ENCODE measurements around the gene MAIP1.

Gene MAIP1

DNA sequence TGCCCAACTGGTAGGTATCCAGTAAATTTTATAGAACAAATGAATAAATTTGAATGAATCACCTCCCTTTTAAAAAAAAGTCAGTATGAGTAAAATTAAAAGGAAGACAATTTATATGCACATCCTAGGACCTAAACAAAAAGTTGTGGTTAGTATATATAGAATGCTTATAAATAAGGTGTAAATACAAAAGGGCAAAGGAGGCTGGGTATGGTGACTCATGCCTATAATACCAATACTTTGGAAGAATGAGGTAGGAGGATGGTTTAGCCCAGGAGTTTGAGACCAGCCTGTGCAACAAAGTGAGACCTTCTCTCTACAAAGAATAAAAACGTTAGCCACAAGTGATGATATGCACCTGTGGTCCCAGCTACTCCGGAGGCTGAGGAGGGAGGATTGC, 31.5 kb upstream of the MAIP1 start:
- Histone ChIP-seq H3K4me3 (ENCODE audit: low read depth, low read length) (no peak overlapping the region), H3K36me3 (ENCODE audit: insufficient read depth, low read length) (peaks cover 18% of the 10 kb centered on the region), H3K79me2 (ENCODE audit: control insufficient read depth, insufficient read depth, low read length, unreplicated experiment) (peaks cover 61% of the 10 kb centered on the region), H3K4me1 (ENCODE audit: control insufficient read depth, insufficient read depth, low read length, unreplicated experiment) (peaks cover 15% of the 10 kb centered on the region), H2AFZ (ENCODE audit: low read length, unreplicated experiment) (no peak overlapping the region), H3K27me3 (ENCODE audit: insufficient read depth, low read length) (no peaks in the 10 kb centered on the region), H3K27ac (ENCODE audit: low read depth, low read length) (no peak overlapping the region)

DNA sequence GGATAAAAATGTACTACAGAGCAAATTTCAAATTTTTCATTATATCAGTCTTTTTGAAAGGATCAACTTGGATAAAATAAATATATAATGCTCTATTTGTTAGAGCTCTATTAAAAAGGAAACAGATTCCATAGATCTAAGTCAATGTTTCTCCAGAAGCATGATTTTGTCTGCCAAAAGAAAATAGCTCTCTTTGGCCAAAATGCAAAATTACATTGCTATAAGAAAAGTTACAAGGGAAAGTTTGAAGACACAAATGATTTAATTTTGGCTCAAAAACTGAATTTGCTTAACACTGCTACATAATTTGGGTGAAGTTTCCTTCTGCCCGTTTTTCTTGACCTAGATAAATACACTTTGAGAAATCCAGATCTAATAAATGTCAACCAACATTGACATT, 28.6 kb upstream of the MAIP1 start:
- Histone ChIP-seq H3K79me2 (ENCODE audit: control insufficient read depth, insufficient read depth, low read length, unreplicated experiment) (peaks cover 42% of the 10 kb centered on the region), H3K27me3 (ENCODE audit: insufficient read depth, low read length) (no peaks in the 10 kb centered on the region), H3K4me1 (ENCODE audit: control insufficient read depth, insufficient read depth, low read length, unreplicated experiment) (peaks cover 15% of the 10 kb centered on the region), H2AFZ (ENCODE audit: low read length, unreplicated experiment) (no peak overlapping the region), H3K36me3 (ENCODE audit: insufficient read depth, low read length) (peaks cover 19% of the 10 kb centered on the region), H3K4me3 (ENCODE audit: low read depth, low read length) (no peak overlapping the region), H3K27ac (ENCODE audit: low read depth, low read length) (no peak overlapping the region)

DNA sequence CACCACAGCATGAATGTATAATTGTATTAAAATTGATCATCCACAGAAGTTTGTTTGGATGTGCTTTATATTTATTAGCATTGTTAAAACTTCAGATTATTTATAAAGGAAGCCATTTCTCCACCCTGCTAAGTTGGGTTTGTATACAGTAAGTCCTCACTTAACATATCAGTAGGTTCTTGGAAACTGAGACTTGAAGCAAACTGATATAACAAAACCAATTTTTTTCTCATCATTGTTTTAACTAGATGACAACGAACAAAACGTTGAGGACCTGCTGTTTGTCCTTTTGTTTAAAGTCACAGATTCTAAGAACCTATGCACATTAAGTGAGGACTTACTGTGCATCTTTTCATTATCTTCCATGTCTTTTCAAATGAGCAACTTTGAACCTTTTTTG, 27.2 kb upstream of the MAIP1 start:
- Histone ChIP-seq H3K36me3 (ENCODE audit: insufficient read depth, low read length) (peaks cover 31% of the 10 kb centered on the region), H3K4me3 (ENCODE audit: low read depth, low read length) (no peak overlapping the region), H2AFZ (ENCODE audit: low read length, unreplicated experiment) (no peak overlapping the region), H3K27me3 (ENCODE audit: insufficient read depth, low read length) (no peaks in the 10 kb centered on the region), H3K4me1 (ENCODE audit: control insufficient read depth, insufficient read depth, low read length, unreplicated experiment) (peaks cover 16% of the 10 kb centered on the region), H3K79me2 (ENCODE audit: control insufficient read depth, insufficient read depth, low read length, unreplicated experiment) (peaks cover 32% of the 10 kb centered on the region), H3K27ac (ENCODE audit: low read depth, low read length) (no peak overlapping the region)

DNA sequence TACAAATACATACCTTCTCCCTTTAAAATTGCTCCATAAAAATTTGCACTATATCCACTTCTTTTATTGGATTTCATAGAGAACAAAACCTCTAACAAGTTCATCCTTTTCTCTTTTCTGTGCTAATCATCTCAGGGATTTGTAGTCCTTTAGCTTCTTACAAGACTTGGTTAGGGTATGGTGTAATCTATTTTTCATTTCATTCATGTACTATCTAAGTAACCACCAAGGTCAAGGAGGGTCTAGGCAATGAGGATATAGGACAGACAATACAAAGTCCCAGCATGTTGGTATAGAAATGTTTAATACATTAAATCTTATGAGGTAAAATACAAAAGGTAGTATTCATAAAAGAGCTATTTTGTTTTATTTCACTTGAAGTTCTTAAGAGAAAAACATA, 26.8 kb upstream of the MAIP1 start:
- peaks cover 20% of the 10 kb centered on the region for H3K4me1 ChIP-seq (ENCODE audit: control insufficient read depth, insufficient read depth, low read length, unreplicated experiment)
- H3K4me3 ChIP-seq (ENCODE audit: low read depth, low read length), result no peak overlapping the region
- H3K79me2 ChIP-seq (ENCODE audit: control insufficient read depth, insufficient read depth, low read length, unreplicated experiment), result peaks cover 28% of the 10 kb centered on the region
- H3K27me3 ChIP-seq (ENCODE audit: insufficient read depth, low read length), result no peaks in the 10 kb centered on the region
- peaks cover 34% of the 10 kb centered on the region for H3K36me3 ChIP-seq (ENCODE audit: insufficient read depth, low read length)
- no peak overlapping the region for H3K27ac ChIP-seq (ENCODE audit: low read depth, low read length)
- H2AFZ ChIP-seq (ENCODE audit: low read length, unreplicated experiment), result no peak overlapping the region

DNA sequence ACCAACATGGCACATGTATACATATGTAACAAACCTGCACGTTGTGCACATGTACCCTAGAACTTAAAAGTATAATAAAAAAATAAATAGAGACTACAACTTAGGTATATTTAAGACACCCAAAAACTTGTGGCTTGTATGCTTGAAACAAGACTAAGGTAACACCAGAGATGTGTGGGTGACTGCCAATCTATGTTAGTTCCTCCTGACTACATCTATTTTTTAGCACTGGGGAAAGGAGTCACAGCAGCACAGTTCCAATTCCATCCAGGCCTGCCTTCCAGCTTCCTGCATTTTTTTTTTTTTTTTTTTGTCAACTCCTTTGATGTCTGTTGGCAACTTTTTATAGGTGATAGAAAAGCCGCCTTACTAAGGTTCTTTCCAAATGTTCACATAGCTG, 26.1 kb upstream of the MAIP1 start:
- Histone ChIP-seq H3K79me2 (ENCODE audit: control insufficient read depth, insufficient read depth, low read length, unreplicated experiment) (peaks cover 22% of the 10 kb centered on the region), H3K27me3 (ENCODE audit: insufficient read depth, low read length) (no peaks in the 10 kb centered on the region), H3K4me1 (ENCODE audit: control insufficient read depth, insufficient read depth, low read length, unreplicated experiment) (peaks cover 27% of the 10 kb centered on the region), H2AFZ (ENCODE audit: low read length, unreplicated experiment) (no peak overlapping the region), H3K36me3 (ENCODE audit: insufficient read depth, low read length) (peaks cover 34% of the 10 kb centered on the region), H3K27ac (ENCODE audit: low read depth, low read length) (no peak overlapping the region), H3K4me3 (ENCODE audit: low read depth, low read length) (no peak overlapping the region)

DNA sequence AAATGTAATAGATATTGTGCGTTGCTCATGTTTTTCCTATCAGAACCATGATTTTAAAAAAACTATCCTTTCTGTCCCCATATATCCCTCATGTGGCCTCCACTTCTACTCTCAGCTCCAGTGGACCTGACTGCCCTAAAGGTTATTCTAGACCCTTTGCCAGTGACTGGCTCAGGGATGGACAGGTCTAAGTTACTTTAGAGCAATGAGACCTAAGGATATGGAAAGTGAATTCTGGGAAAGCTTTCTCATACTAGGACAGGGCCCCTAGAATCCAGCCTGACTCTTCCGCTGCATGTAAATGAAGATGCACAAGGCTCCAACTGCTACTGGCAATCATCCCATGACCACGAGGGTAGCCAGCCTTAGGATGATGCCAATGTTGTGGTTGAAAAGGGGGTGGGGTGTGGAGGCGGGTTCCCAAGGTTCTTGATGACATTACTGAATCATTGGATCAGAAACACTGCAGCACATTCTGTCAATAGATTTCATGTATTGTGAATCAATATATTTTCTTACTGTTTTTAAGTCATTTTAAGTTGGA, 23.0 kb upstream of the MAIP1 start:
- H2AFZ ChIP-seq (ENCODE audit: low read length, unreplicated experiment), result no peak overlapping the region
- no peak overlapping the region for H3K27ac ChIP-seq (ENCODE audit: low read depth, low read length)
- peaks cover 25% of the 10 kb centered on the region for H3K36me3 ChIP-seq (ENCODE audit: insufficient read depth, low read length)
- H3K27me3 ChIP-seq (ENCODE audit: insufficient read depth, low read length), result no peaks in the 10 kb centered on the region
- H3K79me2 ChIP-seq (ENCODE audit: control insufficient read depth, insufficient read depth, low read length, unreplicated experiment), result no peaks in the 10 kb centered on the region
- peaks cover 12% of the 10 kb centered on the region for H3K4me1 ChIP-seq (ENCODE audit: control insufficient read depth, insufficient read depth, low read length, unreplicated experiment)
- H3K4me3 ChIP-seq (ENCODE audit: low read depth, low read length), result no peak overlapping the region

DNA sequence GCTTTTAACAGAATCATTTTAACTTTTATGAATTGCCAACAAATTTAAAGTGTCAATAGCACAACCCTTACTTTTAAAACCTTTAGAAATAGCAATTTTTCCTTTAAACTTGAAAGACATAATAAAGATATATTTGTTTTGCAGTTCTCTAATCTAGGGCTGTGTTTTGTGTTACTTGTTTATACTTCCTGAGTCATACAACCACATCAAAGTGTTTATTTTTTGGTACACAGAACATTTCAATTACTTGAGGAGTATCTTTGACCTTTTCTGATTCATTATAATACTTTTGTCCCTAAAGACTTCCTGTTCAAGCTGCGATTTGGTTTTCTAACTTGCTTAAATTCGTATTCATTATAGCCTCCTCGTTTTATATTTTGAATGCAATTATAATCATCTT, 21.9 kb upstream of the MAIP1 start:
- Histone ChIP-seq H3K4me1 (ENCODE audit: control insufficient read depth, insufficient read depth, low read length, unreplicated experiment) (peaks cover 12% of the 10 kb centered on the region), H3K4me3 (ENCODE audit: low read depth, low read length) (no peak overlapping the region), H3K27ac (ENCODE audit: low read depth, low read length) (no peak overlapping the region), H2AFZ (ENCODE audit: low read length, unreplicated experiment) (no peak overlapping the region), H3K79me2 (ENCODE audit: control insufficient read depth, insufficient read depth, low read length, unreplicated experiment) (no peaks in the 10 kb centered on the region), H3K36me3 (ENCODE audit: insufficient read depth, low read length) (peaks cover 22% of the 10 kb centered on the region), H3K27me3 (ENCODE audit: insufficient read depth, low read length) (no peaks in the 10 kb centered on the region)

DNA sequence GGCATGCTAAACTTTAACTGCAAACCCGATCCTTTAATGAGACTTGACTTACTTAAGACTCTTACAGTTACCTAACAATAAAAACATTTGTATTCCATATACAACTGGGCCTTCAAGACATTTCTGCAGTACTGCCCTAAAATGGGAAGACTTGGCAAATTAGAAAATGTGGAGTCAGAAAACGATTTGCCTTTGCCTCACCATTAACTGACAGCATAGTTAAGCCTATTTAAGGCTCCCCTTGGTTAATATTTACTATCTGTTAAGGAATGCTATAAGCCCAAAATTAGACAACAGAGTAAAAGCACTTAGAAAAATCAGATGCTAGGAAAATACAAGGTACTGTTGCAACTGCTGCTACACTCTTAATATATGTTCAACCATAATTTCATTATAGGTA, 18.8 kb upstream of the MAIP1 start:
- Histone ChIP-seq H3K36me3 (ENCODE audit: insufficient read depth, low read length) (peaks cover 16% of the 10 kb centered on the region), H3K4me1 (ENCODE audit: control insufficient read depth, insufficient read depth, low read length, unreplicated experiment) (peaks cover 12% of the 10 kb centered on the region), H3K4me3 (ENCODE audit: low read depth, low read length) (no peak overlapping the region), H3K79me2 (ENCODE audit: control insufficient read depth, insufficient read depth, low read length, unreplicated experiment) (no peaks in the 10 kb centered on the region), H2AFZ (ENCODE audit: low read length, unreplicated experiment) (no peak overlapping the region), H3K27ac (ENCODE audit: low read depth, low read length) (no peak overlapping the region), H3K27me3 (ENCODE audit: insufficient read depth, low read length) (no peaks in the 10 kb centered on the region)

DNA sequence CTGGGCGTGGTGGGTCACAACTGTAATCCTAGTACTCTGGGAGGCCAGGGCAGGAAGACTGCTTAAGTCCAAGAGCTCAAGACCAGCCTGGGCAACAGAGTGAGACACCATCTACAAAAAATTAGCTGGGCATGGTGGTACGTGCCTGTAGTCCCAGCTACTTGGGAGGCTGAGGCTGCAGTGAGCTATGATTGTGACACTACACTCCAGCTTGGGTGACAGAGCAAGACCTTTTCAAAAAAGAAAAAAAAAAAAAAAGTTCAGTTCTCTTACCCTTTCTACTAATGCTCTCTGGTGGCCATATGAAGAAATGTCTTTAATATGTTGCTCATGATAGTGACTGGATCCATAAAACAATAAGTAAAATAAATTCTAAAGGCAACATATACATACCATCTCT, 15.0 kb upstream of the MAIP1 start:
- Histone ChIP-seq H3K36me3 (ENCODE audit: insufficient read depth, low read length) (peaks cover 4% of the 10 kb centered on the region; the same call in 1 of the 2 replicates), H3K27me3 (ENCODE audit: insufficient read depth, low read length) (no peaks in the 10 kb centered on the region), H3K4me3 (ENCODE audit: low read depth, low read length) (no peak overlapping the region), H3K27ac (ENCODE audit: low read depth, low read length) (no peak overlapping the region), H2AFZ (ENCODE audit: low read length, unreplicated experiment) (no peak overlapping the region), H3K79me2 (ENCODE audit: control insufficient read depth, insufficient read depth, low read length, unreplicated experiment) (peaks cover 5% of the 10 kb centered on the region), H3K4me1 (ENCODE audit: control insufficient read depth, insufficient read depth, low read length, unreplicated experiment) (no peaks in the 10 kb centered on the region)

DNA sequence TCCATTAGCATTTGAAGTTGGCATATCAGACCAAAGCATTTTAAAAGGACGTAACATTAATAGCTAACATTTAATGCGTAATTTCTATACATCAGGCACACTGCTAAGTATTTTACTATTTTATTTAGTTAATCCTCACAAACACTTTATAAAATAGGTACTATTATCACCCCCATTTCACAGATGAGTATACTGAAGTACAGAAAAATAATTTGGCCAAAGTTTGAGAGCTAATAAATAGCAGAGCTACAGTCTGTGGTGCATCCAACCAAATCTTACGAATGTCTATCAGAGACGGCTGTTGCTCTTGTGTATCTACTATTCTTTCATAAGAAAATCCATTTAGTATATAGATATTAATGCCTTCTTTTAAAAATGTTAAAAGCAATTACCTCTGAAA, 12.0 kb upstream of the MAIP1 start:
- Histone ChIP-seq H2AFZ (ENCODE audit: low read length, unreplicated experiment) (no peak overlapping the region), H3K4me3 (ENCODE audit: low read depth, low read length) (no peak overlapping the region), H3K27me3 (ENCODE audit: insufficient read depth, low read length) (no peaks in the 10 kb centered on the region), H3K27ac (ENCODE audit: low read depth, low read length) (no peak overlapping the region), H3K4me1 (ENCODE audit: control insufficient read depth, insufficient read depth, low read length, unreplicated experiment) (peaks cover 5% of the 10 kb centered on the region), H3K79me2 (ENCODE audit: control insufficient read depth, insufficient read depth, low read length, unreplicated experiment) (peaks cover 11% of the 10 kb centered on the region), H3K36me3 (ENCODE audit: insufficient read depth, low read length) (peaks cover 26% of the 10 kb centered on the region)

DNA sequence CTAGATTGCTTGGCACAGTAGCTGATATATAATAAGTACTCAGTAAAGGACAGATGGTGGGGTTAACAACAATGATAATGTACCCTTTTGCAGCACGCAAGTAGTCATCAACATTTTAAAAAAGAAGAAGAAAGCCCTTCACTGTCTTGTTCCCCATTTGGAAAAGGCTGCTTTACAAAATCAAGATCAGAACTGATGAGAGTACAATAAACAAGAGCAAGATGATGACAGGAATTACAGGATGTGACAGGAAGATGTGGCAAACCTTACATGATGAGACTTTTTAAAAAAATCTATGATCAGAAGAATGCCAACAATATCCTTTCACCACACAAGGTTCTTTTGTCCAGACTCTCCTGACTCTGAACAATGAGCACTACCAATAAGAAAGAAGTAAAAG, 9.2 kb upstream of the MAIP1 start:
- peaks cover 28% of the 10 kb centered on the region for H3K79me2 ChIP-seq (ENCODE audit: control insufficient read depth, insufficient read depth, low read length, unreplicated experiment)
- H3K36me3 ChIP-seq (ENCODE audit: insufficient read depth, low read length), result peaks cover 32% of the 10 kb centered on the region
- no peak overlapping the region for H2AFZ ChIP-seq (ENCODE audit: low read length, unreplicated experiment)
- H3K27ac ChIP-seq (ENCODE audit: low read depth, low read length), result no peak overlapping the region
- H3K27me3 ChIP-seq (ENCODE audit: insufficient read depth, low read length), result no peaks in the 10 kb centered on the region
- no peak overlapping the region for H3K4me3 ChIP-seq (ENCODE audit: low read depth, low read length)
- H3K4me1 ChIP-seq (ENCODE audit: control insufficient read depth, insufficient read depth, low read length, unreplicated experiment), result peaks cover 5% of the 10 kb centered on the region
